DND-41 (cell line): Measurements from ENCODE around the gene NME3.

Source experiments
- EZH2 ChIP-seq: IDR thresholded peaks from 3 replicates; pipeline ENCODE4 v1.6.1; 2012; ENCODE audit warnings: borderline replicate concordance, low read depth, mild to moderate bottlenecking, moderate library complexity, low read length, inconsistent platforms; ENCODE audit not compliant: severe bottlenecking
- TF ChIP-seq, protein P1 (sequence below): IDR thresholded peaks from 2 replicates; pipeline ENCODE4 v1.5.1; 2012; ENCODE audit warnings: borderline replicate concordance, low read length, moderate library complexity, mild to moderate bottlenecking; ENCODE audit not compliant: poor library complexity, severe bottlenecking; ENCODE audit errors: extremely low read depth

- TF ChIP-seq, protein P1, sequence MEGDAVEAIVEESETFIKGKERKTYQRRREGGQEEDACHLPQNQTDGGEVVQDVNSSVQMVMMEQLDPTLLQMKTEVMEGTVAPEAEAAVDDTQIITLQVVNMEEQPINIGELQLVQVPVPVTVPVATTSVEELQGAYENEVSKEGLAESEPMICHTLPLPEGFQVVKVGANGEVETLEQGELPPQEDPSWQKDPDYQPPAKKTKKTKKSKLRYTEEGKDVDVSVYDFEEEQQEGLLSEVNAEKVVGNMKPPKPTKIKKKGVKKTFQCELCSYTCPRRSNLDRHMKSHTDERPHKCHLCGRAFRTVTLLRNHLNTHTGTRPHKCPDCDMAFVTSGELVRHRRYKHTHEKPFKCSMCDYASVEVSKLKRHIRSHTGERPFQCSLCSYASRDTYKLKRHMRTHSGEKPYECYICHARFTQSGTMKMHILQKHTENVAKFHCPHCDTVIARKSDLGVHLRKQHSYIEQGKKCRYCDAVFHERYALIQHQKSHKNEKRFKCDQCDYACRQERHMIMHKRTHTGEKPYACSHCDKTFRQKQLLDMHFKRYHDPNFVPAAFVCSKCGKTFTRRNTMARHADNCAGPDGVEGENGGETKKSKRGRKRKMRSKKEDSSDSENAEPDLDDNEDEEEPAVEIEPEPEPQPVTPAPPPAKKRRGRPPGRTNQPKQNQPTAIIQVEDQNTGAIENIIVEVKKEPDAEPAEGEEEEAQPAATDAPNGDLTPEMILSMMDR, result no peak
- TF ChIP-seq EZH2, result no peak
These were observed 41.9 kb downstream of the NME3 start for GRCh38 chr16:1729445-1729844.
